ENCODE data around the gene PLEKHA7. TPM values are rescaled to one million over a fixed set of nuclear protein-coding genes. Genes with fewer than 3 reads are reported as not detected.

The PLEKHA7 gene
- total RNA-seq, 1 donor from 2014 or later: 45.9 TPM

GRCh38 chr11:16758382-16759024 lies 255.7 kb downstream of the PLEKHA7 start:
- Histone ChIP-seq H3K36me3 (peaks cover 0 to 46% of the 10 kb centered on the region in 2 donors), H3K4me3 (no peak overlapping the region), H3K27me3 (no peaks in the 10 kb centered on the region), H3K4me1 (no peaks in the 10 kb centered on the region), H3K9me3 (no peaks in the 10 kb centered on the region), H3K27ac (no peak overlapping the region)
- intact Hi-C loops (cut with DNase I): no loop called here
- no peak for TF ChIP-seq POLR2A (IDR thresholded peaks at IDR 0.05)
- TF ChIP-seq POLR2AphosphoS5 (IDR thresholded peaks at IDR 0.05; ENCODE audit: insufficient read depth in 1 of 2, low read depth in 1 of 2): no peak
- no peak for TF ChIP-seq CTCF (IDR thresholded peaks at IDR 0.05)
- no peak for DNase-seq (ENCODE audit: extremely low spot score in 2 of 2)

- Histone ChIP-seq H3K4me1 (peaks cover 7% of the 10 kb centered on the region), H3K27ac (no peak overlapping the region), H3K4me3 (no peak overlapping the region), H3K36me3 (peaks cover 0 to 78% of the 10 kb centered on the region in 2 donors), H3K27me3 (no peaks in the 10 kb centered on the region), H3K9me3 (no peaks in the 10 kb centered on the region)
- no peak for DNase-seq (ENCODE audit: extremely low spot score in 2 of 2)
- no peak for TF ChIP-seq POLR2AphosphoS5 (IDR thresholded peaks at IDR 0.05; ENCODE audit: insufficient read depth in 1 of 2, low read depth in 1 of 2)
- no peak for TF ChIP-seq CTCF (IDR thresholded peaks at IDR 0.05)
- no peak for TF ChIP-seq POLR2A (IDR thresholded peaks at IDR 0.05)
- intact Hi-C loops (cut with DNase I): no loop called here
Measured at GRCh38 chr11:16750417-16750816, 263.8 kb downstream of the PLEKHA7 start.

GRCh38 chr11:16749666-16750065 lies 264.5 kb downstream of the PLEKHA7 start:
- no peak overlapping the region for H3K27ac ChIP-seq
- peaks cover 13% of the 10 kb centered on the region for H3K4me1 ChIP-seq
- TF ChIP-seq POLR2A (IDR thresholded peaks at IDR 0.05): no peak
- TF ChIP-seq POLR2AphosphoS5 (IDR thresholded peaks at IDR 0.05; ENCODE audit: insufficient read depth in 1 of 2, low read depth in 1 of 2): no peak
- TF ChIP-seq CTCF (IDR thresholded peaks at IDR 0.05): no peak
- intact Hi-C loops (cut with DNase I): no loop called here
- no peak overlapping the region for H3K4me3 ChIP-seq
- no peak for DNase-seq (ENCODE audit: extremely low spot score in 2 of 2)
- peaks cover 0 to 73% of the 10 kb centered on the region in 2 donors for H3K36me3 ChIP-seq
- no peaks in the 10 kb centered on the region for H3K27me3 ChIP-seq
- H3K9me3 ChIP-seq: no peaks in the 10 kb centered on the region

GRCh38 chr11:16749092-16749491 lies 265.1 kb downstream of the PLEKHA7 start:
- Histone ChIP-seq H3K27ac (no peak overlapping the region), H3K36me3 (peaks cover 0 to 69% of the 10 kb centered on the region in 2 donors), H3K9me3 (no peaks in the 10 kb centered on the region), H3K4me1 (peaks cover 18% of the 10 kb centered on the region), H3K4me3 (no peak overlapping the region), H3K27me3 (no peaks in the 10 kb centered on the region)
- no peak for DNase-seq (ENCODE audit: extremely low spot score in 2 of 2)
- TF ChIP-seq POLR2AphosphoS5 (IDR thresholded peaks at IDR 0.05; ENCODE audit: insufficient read depth in 1 of 2, low read depth in 1 of 2) (no peak), POLR2A (IDR thresholded peaks at IDR 0.05) (no peak), CTCF (IDR thresholded peaks at IDR 0.05) (no peak)
- intact Hi-C loops (cut with DNase I): no loop called here

GRCh38 chr11:16745950-16746605 lies 268.1 kb downstream of the PLEKHA7 start:
- Histone ChIP-seq H3K27me3 (no peaks in the 10 kb centered on the region), H3K4me3 (no peak overlapping the region), H3K9me3 (no peaks in the 10 kb centered on the region), H3K4me1 (peaks cover 41% of the 10 kb centered on the region), H3K27ac (no peak overlapping the region), H3K36me3 (peaks cover 0 to 43% of the 10 kb centered on the region in 2 donors)
- no peak for TF ChIP-seq POLR2A (IDR thresholded peaks at IDR 0.05)
- TF ChIP-seq POLR2AphosphoS5 (IDR thresholded peaks at IDR 0.05; ENCODE audit: insufficient read depth in 1 of 2, low read depth in 1 of 2): no peak
- intact Hi-C loops (cut with DNase I): no loop called here
- DNase-seq (ENCODE audit: extremely low spot score in 2 of 2): no peak

Data from vagina (tissue), 2 donors.